Liver (tissue), 9 donors: ENCODE results near the gene RPUSD2. TPM values are rescaled to one million over a fixed set of nuclear protein-coding genes. Genes with fewer than 3 reads are reported as not detected.

Experiments used
- DNase-seq: peaks from one replicate; pipeline ENCODE4 v3.0.0-alpha.2; 2017; ENCODE audit warnings: low spot score
- H3K27ac ChIP-seq, 2 donors: one replicate each; pipeline ENCODE4 v1.7.0; 2013; ENCODE audit warnings: inconsistent platforms in 2 of 2, low read length in 2 of 2, control low read depth in 1 of 2, low read depth in 1 of 2, mild to moderate bottlenecking in 1 of 2
- H3K27me3 ChIP-seq, 4 donors: one replicate each; pipeline versions ENCODE4 v1.6.1 to v1.7.0; 2013; ENCODE audit warnings: low read length in 3 of 4, inconsistent platforms in 1 of 4, mild to moderate bottlenecking in 1 of 4, moderate library complexity in 1 of 4; ENCODE audit not compliant: control insufficient read depth in 4 of 4, insufficient read depth in 4 of 4
- H3K36me3 ChIP-seq, 4 donors: one replicate each; pipeline versions ENCODE4 v1.6.1 to v1.7.0; 2013; ENCODE audit warnings: low read length in 3 of 4, mild to moderate bottlenecking in 3 of 4, low read depth in 1 of 4, moderate library complexity in 1 of 4; ENCODE audit not compliant: control insufficient read depth in 4 of 4, insufficient read depth in 3 of 4
- H3K4me1 ChIP-seq, 4 donors: one replicate each; pipeline versions ENCODE4 v1.6.1 to v1.7.0; 2013; ENCODE audit warnings: low read length in 3 of 4, mild to moderate bottlenecking in 3 of 4, moderate library complexity in 1 of 4; ENCODE audit not compliant: control insufficient read depth in 4 of 4, insufficient read depth in 4 of 4
- H3K4me3 ChIP-seq, 3 donors: one replicate each; pipeline versions ENCODE4 v1.6.1 to v1.7.0; 2013; ENCODE audit warnings: low read length in 3 of 3, control low read depth in 1 of 3, low read depth in 1 of 3, mild to moderate bottlenecking in 1 of 3
- H3K9ac ChIP-seq, 2 donors: one replicate each; pipeline ENCODE4 v1.7.0; 2013; ENCODE audit warnings: low read length in 2 of 2, mild to moderate bottlenecking in 2 of 2, moderate library complexity in 2 of 2, control low read depth in 1 of 2, low read depth in 1 of 2
- H3K9me3 ChIP-seq, 4 donors: one replicate each; pipeline versions ENCODE4 v1.6.1 to v1.7.0; 2013; ENCODE audit warnings: low read length in 3 of 4; ENCODE audit not compliant: control insufficient read depth in 4 of 4
- ATF3 ChIP-seq: IDR thresholded peaks from 2 replicates; pipeline ENCODE4 v1.6.1; 2016; ENCODE audit warnings: antibody characterized with exemption
- EGR1 ChIP-seq, 2 donors: IDR thresholded peaks; 2 replicates each; pipeline ENCODE4 v1.6.1; 2016 to 2018; ENCODE audit warnings: antibody characterized with exemption in 2 of 2, low read depth in 2 of 2
- FOXA1 ChIP-seq: IDR thresholded peaks from 2 replicates; pipeline ENCODE4 v1.6.1; 2016; ENCODE audit warnings: antibody characterized with exemption
- FOXA2 ChIP-seq: IDR thresholded peaks from 2 replicates; pipeline ENCODE4 v1.6.1; 2016; ENCODE audit warnings: antibody characterized with exemption
- GABPA ChIP-seq, 2 donors: IDR thresholded peaks in 1 of 2; conservative IDR thresholded peaks in 1 of 2; 2 replicates each; pipeline ENCODE4 v1.6.1; 2016; ENCODE audit warnings: antibody characterized with exemption in 2 of 2, mild to moderate bottlenecking in 1 of 2, moderate library complexity in 1 of 2
- HNF4A ChIP-seq, 2 donors: conservative IDR thresholded peaks; 2 replicates each; pipeline ENCODE4 v1.6.1; 2016; ENCODE audit warnings: antibody characterized with exemption in 2 of 2, mild to moderate bottlenecking in 2 of 2
- HNF4G ChIP-seq: IDR thresholded peaks from 2 replicates; pipeline ENCODE4 v1.6.1; 2016; ENCODE audit warnings: antibody characterized with exemption
- JUND ChIP-seq, 2 donors: IDR thresholded peaks; 2 replicates each; pipeline ENCODE4 v1.6.1; 2016; ENCODE audit warnings: antibody characterized with exemption in 2 of 2
- NR2F2 ChIP-seq: IDR thresholded peaks from 2 replicates; pipeline ENCODE4 v1.6.1; 2016; ENCODE audit warnings: antibody characterized with exemption
- RAD21 ChIP-seq, 2 donors: IDR thresholded peaks; 2 replicates each; pipeline ENCODE4 v1.6.1; 2016; ENCODE audit warnings: antibody characterized with exemption in 2 of 2, mild to moderate bottlenecking in 2 of 2
- RXRA ChIP-seq, 2 donors: IDR thresholded peaks; 2 replicates each; pipeline ENCODE4 v1.6.1; 2017 to 2018; ENCODE audit warnings: antibody characterized with exemption in 2 of 2, mild to moderate bottlenecking in 1 of 2
- SP1 ChIP-seq: IDR thresholded peaks from 2 replicates; pipeline ENCODE4 v1.6.1; 2018; ENCODE audit warnings: antibody characterized with exemption, mild to moderate bottlenecking
- TAF1 ChIP-seq: conservative IDR thresholded peaks from 2 replicates; pipeline ENCODE4 v1.6.1; 2016; ENCODE audit warnings: antibody characterized with exemption, mild to moderate bottlenecking
- YY1 ChIP-seq: IDR thresholded peaks from 2 replicates; pipeline ENCODE4 v1.6.1; 2016; ENCODE audit warnings: antibody characterized with exemption, mild to moderate bottlenecking
- WGBS: extraction: QIAGEN DNeasy Blood & Tissue Kit; methylation state at CpG from one replicate; pipeline ENCODE4 v1.1.7; 2013; 5-methylcytosine and 5-hydroxymethylcytosine counted together
- polyA plus RNA-seq, 2 donors: library from polyadenylated mRNA; stranded (reverse) in 1 of 2; unstranded in 1 of 2; fragments of 200-250 nt in 1 of 2; fragments of >200 nt in 1 of 2; fragmentation: Nextera tagmentation in 1 of 2; extraction: Ambion mirVana in 1 of 2; gene quantifications; one replicate each; pipeline versions ENCODE4 v1.2.1 to v1.2.3, GENCODE V29; 2013 to 2015
- total RNA-seq, 2 donors: library from RNA; depleted of rRNA; stranded (reverse); fragments of >200 nt; gene quantifications; one replicate each; pipeline ENCODE4 v1.2.3, GENCODE V29; 2014
- TF ChIP-seq, protein P1 (sequence below): fragments of 150-350 bp; IDR thresholded peaks from 2 replicates; pipeline ENCODE4 v1.5.1; 2017; ENCODE audit warnings: improper control_type of control experiment, low read depth, low read length; ENCODE audit not compliant: missing input control
- TF ChIP-seq, protein P2 (sequence below): IDR thresholded peaks from 2 replicates; pipeline ENCODE4 v1.6.1; 2016; ENCODE audit warnings: antibody characterized with exemption
- TF ChIP-seq, protein P3 (sequence below): IDR thresholded peaks from 2 replicates; pipeline ENCODE4 v1.6.1; 2016; ENCODE audit warnings: antibody characterized with exemption
- TF ChIP-seq, protein P4 (sequence below): IDR thresholded peaks from 2 replicates; pipeline ENCODE4 v1.6.1; 2016; ENCODE audit warnings: antibody characterized with exemption, mild to moderate bottlenecking
- donor health status: healthy.
- donor health status: healthy.
- donor health status: healthy.
- donor health status: healthy.
- donor health status: healthy.

Gene RPUSD2
- total and polyA plus RNA-seq, 4 donors, result 5.3 to 7.6 (median 6.6) TPM

GRCh38 chr15:40593165-40593564, 24.1 kb downstream of the RPUSD2 start:
- 78% methylated on average over 2 of the region's 2 CpGs for WGBS
- no peaks in the 10 kb centered on the region for H3K9me3 ChIP-seq
- no peak overlapping the region for H3K4me3 ChIP-seq
- H3K36me3 ChIP-seq, result no peaks in the 10 kb centered on the region
- no peak for TF ChIP-seq FOXA1
- TF ChIP-seq, protein P1, sequence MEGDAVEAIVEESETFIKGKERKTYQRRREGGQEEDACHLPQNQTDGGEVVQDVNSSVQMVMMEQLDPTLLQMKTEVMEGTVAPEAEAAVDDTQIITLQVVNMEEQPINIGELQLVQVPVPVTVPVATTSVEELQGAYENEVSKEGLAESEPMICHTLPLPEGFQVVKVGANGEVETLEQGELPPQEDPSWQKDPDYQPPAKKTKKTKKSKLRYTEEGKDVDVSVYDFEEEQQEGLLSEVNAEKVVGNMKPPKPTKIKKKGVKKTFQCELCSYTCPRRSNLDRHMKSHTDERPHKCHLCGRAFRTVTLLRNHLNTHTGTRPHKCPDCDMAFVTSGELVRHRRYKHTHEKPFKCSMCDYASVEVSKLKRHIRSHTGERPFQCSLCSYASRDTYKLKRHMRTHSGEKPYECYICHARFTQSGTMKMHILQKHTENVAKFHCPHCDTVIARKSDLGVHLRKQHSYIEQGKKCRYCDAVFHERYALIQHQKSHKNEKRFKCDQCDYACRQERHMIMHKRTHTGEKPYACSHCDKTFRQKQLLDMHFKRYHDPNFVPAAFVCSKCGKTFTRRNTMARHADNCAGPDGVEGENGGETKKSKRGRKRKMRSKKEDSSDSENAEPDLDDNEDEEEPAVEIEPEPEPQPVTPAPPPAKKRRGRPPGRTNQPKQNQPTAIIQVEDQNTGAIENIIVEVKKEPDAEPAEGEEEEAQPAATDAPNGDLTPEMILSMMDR, result no peak
- TF ChIP-seq JUND (IDR thresholded peaks at IDR 0.05), result no peak
- no peak for DNase-seq
- no peak overlapping the region for H3K27ac ChIP-seq
- H3K4me1 ChIP-seq, result peaks cover 0 to 13% (median 9%) of the 10 kb centered on the region in 4 donors
- H3K9ac ChIP-seq, result no peak overlapping the region
- no peaks in the 10 kb centered on the region for H3K27me3 ChIP-seq

GRCh38 chr15:40593588-40594428, 24.7 kb downstream of the RPUSD2 start, which contains the start of gene KNL1:
Gene KNL1 (plus strand): TSS chr15:40594249. CDS start chr15:40602932, 8,683 bp downstream.
- Histone ChIP-seq H3K9ac (peak within 1 kb of the TSS; percentile 4 to 89), H3K36me3 (no peaks in the 10 kb centered on the region), H3K4me1 (peaks cover 0 to 13% (median 9%) of the 10 kb centered on the region in 4 donors), H3K27me3 (no peaks in the 10 kb centered on the region), H3K4me3 (peak within 1 kb of the TSS; percentile 76 to 78 (median 77)), H3K27ac (peak within 1 kb of the TSS; percentile 81 to 87), H3K9me3 (no peaks in the 10 kb centered on the region)
- TF ChIP-seq ATF3 (peak; percentile 100), GABPA (IDR thresholded peaks at IDR 0.05 in 1 of 2, conservative IDR thresholded peaks at IDR 0.05 in 1 of 2) (peak; percentile 31 to 32), FOXA2 (peak; percentile 15), SP1 (peak; percentile 62), RAD21 (IDR thresholded peaks at IDR 0.05) (peak in 1 of 2 donors; percentile 31), JUND (IDR thresholded peaks at IDR 0.05) (peak; percentile 80 to 82), HNF4G (peak; percentile 93), TAF1 (no peak), NR2F2 (peak; percentile 52), YY1 (peak; percentile 100), RXRA (IDR thresholded peaks at IDR 0.05) (peak; percentile 28 to 56), FOXA1 (peak; percentile 53), EGR1 (IDR thresholded peaks at IDR 0.05; ENCODE audit: low read depth in 2 of 2) (no peak), HNF4A (conservative IDR thresholded peaks at IDR 0.05) (peak; percentile 93)
- TF ChIP-seq, protein P2, sequence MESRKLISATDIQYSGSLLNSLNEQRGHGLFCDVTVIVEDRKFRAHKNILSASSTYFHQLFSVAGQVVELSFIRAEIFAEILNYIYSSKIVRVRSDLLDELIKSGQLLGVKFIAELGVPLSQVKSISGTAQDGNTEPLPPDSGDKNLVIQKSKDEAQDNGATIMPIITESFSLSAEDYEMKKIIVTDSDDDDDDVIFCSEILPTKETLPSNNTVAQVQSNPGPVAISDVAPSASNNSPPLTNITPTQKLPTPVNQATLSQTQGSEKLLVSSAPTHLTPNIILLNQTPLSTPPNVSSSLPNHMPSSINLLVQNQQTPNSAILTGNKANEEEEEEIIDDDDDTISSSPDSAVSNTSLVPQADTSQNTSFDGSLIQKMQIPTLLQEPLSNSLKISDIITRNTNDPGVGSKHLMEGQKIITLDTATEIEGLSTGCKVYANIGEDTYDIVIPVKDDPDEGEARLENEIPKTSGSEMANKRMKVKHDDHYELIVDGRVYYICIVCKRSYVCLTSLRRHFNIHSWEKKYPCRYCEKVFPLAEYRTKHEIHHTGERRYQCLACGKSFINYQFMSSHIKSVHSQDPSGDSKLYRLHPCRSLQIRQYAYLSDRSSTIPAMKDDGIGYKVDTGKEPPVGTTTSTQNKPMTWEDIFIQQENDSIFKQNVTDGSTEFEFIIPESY, result peak; percentile 48
- TF ChIP-seq, protein P3, sequence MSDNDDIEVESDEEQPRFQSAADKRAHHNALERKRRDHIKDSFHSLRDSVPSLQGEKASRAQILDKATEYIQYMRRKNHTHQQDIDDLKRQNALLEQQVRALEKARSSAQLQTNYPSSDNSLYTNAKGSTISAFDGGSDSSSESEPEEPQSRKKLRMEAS, result no peak
- TF ChIP-seq, protein P4, sequence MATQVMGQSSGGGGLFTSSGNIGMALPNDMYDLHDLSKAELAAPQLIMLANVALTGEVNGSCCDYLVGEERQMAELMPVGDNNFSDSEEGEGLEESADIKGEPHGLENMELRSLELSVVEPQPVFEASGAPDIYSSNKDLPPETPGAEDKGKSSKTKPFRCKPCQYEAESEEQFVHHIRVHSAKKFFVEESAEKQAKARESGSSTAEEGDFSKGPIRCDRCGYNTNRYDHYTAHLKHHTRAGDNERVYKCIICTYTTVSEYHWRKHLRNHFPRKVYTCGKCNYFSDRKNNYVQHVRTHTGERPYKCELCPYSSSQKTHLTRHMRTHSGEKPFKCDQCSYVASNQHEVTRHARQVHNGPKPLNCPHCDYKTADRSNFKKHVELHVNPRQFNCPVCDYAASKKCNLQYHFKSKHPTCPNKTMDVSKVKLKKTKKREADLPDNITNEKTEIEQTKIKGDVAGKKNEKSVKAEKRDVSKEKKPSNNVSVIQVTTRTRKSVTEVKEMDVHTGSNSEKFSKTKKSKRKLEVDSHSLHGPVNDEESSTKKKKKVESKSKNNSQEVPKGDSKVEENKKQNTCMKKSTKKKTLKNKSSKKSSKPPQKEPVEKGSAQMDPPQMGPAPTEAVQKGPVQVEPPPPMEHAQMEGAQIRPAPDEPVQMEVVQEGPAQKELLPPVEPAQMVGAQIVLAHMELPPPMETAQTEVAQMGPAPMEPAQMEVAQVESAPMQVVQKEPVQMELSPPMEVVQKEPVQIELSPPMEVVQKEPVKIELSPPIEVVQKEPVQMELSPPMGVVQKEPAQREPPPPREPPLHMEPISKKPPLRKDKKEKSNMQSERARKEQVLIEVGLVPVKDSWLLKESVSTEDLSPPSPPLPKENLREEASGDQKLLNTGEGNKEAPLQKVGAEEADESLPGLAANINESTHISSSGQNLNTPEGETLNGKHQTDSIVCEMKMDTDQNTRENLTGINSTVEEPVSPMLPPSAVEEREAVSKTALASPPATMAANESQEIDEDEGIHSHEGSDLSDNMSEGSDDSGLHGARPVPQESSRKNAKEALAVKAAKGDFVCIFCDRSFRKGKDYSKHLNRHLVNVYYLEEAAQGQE, result peak; percentile 61
- TF ChIP-seq, protein P1, result no peak
- peak; percentile 97 for DNase-seq
- 2% methylated on average over 41 of the region's 41 CpGs for WGBS
